Adrenal gland (tissue), 12 donors: ENCODE data around the gene ADD3. TPM values are rescaled to one million over a fixed set of nuclear protein-coding genes. Genes with fewer than 3 reads are reported as not detected.

Experiments used
- DNase-seq, 7 donors: peaks; one replicate each; pipeline ENCODE4 v3.0.0-alpha.2; 2019 to 2020
- H3K27ac ChIP-seq, 5 donors: fragments of 200-600 bp; sonication (generic) in 4 of 5; 1 replicate in 3 of 5; 2 replicates in 2 of 5; pipeline versions ENCODE4 v1.5.1 to v1.8.0; 2016 to 2020; ENCODE audit warnings: mild to moderate bottlenecking in 1 of 5
- H3K27me3 ChIP-seq: fragments of 200-600 bp; 2 replicates; pipeline ENCODE4 v1.8.0; 2021
- H3K36me3 ChIP-seq, 2 donors: fragments of 200-600 bp; replicated peaks in 1 of 2; 1 replicate in 1 of 2; 2 replicates in 1 of 2; pipeline versions ENCODE4 v1.5.1 to v1.8.0; 2018 to 2022
- H3K4me1 ChIP-seq, 2 donors: fragments of 200-600 bp; replicated peaks in 1 of 2; 1 replicate in 1 of 2; 2 replicates in 1 of 2; pipeline versions ENCODE4 v1.5.1 to v1.8.0; 2018 to 2021
- H3K4me3 ChIP-seq, 4 donors: fragments of 200-600 bp; sonication (generic) in 3 of 4; one replicate each; pipeline ENCODE4 v1.5.1; 2016 to 2018
- H3K9me3 ChIP-seq, 3 donors: fragments of 200-600 bp; sonication (generic) in 1 of 3; replicated peaks in 1 of 3; 1 replicate in 2 of 3; 2 replicates in 1 of 3; pipeline versions ENCODE4 v1.5.1 to v1.8.0; 2016 to 2021
- POLR2A ChIP-seq, 2 donors: fragments of 450-650 bp; IDR thresholded peaks; one replicate each; pipeline ENCODE4 v1.6.1; 2017; ENCODE audit warnings: antibody characterized with exemption in 2 of 2, mild to moderate bottlenecking in 2 of 2, moderate library complexity in 1 of 2
- WGBS, 4 donors: extraction: QIAGEN DNeasy Blood & Tissue Kit in 2 of 4; methylation state at CpG; one replicate each; pipeline versions ENCODE4 v1.1.5 to v1.1.7; 2013 to 2017; 5-methylcytosine and 5-hydroxymethylcytosine counted together
- intact Hi-C, 2 donors: fragments of 100-400 bp; cut with DNase I; formaldehyde crosslinking; loops; one replicate each; pipeline versions ENCODE4 v1.14.1 to v1.15.0; 2022 to 2023
- polyA plus RNA-seq, 3 donors: library from polyadenylated mRNA; stranded (reverse); fragments of 200-250 nt in 2 of 3; fragments of 350-450 nt in 1 of 3; fragmentation: Illumina TruSeq in 1 of 3; extraction: RNeasy Lipid Tissue Mini Kit (QIAGEN cat#74804) in 1 of 3; gene quantifications; one replicate each; pipeline ENCODE4 v1.2.3, GENCODE V29; 2013 to 2014
- total RNA-seq, 9 donors: library from RNA; depleted of rRNA in 4 of 9; stranded (reverse); fragments of >200 nt in 4 of 9; fragments of 120-200 nt in 1 of 9; fragmentation: NEBNext Ultra II Directional in 1 of 9; extraction: Animal tissue kit (Norgen Biotek cat#: 25700) in 1 of 9; gene quantifications; one replicate each; pipeline versions ENCODE4 v1.1.0 to v1.2.4, GENCODE V29; 2013 to 2023
- TF ChIP-seq, protein P1 (sequence below), 6 experiments: fragments of 450-650 bp in 4 of 6; fragments of 200-600 bp in 2 of 6; sonication (generic) in 1 of 6; IDR thresholded peaks; 1 replicate in 5 of 6; 2 replicates in 1 of 6; pipeline versions ENCODE4 v1.5.1 to v1.8.0; 2016 to 2021; ENCODE audit warnings: antibody characterized with exemption in 6 of 6, mild to moderate bottlenecking in 2 of 6, moderate library complexity in 1 of 6
- donor health status: healthy with polysubstance abuse.
- donor health status: Bipolar disorder and iron deficiency.
- donor health status: DM: yes; HTN: yes; CAD: no.
- donor health status: DM: no; HTN: no; CAD: no.
- donor health status: DM: no; HTN: no; CAD: no.
- donor health status: DM: yes; HTN: yes; CAD: no.

The ADD3 gene
- total and polyA plus RNA-seq, 12 donors: 15.6 to 122 (median 43.4) TPM

DNA sequence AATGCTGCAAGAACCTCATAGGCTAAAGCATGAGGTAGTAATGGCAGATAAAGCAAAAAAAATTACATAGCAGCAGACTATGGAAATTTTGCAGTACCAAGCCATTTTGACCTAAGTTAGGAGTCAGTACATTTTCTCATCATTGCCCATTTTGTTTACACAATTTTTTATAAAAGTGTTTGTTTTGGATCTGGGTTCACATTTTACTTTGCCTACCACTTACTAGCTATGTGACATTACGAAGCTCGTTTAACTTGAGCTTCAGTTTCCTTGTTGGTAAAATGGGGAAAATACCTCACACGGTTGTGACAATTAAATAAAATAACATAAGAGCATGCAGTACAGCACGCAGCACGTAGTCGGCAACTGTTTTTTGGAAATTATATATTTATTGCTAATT, 99.6 kb downstream of the ADD3 start:
- 94 to 95% (median 95%) methylated on average over 6 of the region's 6 CpGs for WGBS, 4 donors
- TF ChIP-seq, protein P1, sequence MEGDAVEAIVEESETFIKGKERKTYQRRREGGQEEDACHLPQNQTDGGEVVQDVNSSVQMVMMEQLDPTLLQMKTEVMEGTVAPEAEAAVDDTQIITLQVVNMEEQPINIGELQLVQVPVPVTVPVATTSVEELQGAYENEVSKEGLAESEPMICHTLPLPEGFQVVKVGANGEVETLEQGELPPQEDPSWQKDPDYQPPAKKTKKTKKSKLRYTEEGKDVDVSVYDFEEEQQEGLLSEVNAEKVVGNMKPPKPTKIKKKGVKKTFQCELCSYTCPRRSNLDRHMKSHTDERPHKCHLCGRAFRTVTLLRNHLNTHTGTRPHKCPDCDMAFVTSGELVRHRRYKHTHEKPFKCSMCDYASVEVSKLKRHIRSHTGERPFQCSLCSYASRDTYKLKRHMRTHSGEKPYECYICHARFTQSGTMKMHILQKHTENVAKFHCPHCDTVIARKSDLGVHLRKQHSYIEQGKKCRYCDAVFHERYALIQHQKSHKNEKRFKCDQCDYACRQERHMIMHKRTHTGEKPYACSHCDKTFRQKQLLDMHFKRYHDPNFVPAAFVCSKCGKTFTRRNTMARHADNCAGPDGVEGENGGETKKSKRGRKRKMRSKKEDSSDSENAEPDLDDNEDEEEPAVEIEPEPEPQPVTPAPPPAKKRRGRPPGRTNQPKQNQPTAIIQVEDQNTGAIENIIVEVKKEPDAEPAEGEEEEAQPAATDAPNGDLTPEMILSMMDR (IDR thresholded peaks at IDR 0.05): no peak
- no peak for TF ChIP-seq POLR2A (IDR thresholded peaks at IDR 0.05)
- no peak for DNase-seq
- Histone ChIP-seq H3K4me3 (no peak overlapping the region), H3K27me3 (no peaks in the 10 kb centered on the region), H3K36me3 (no peaks in the 10 kb centered on the region), H3K9me3 (no peaks in the 10 kb centered on the region), H3K27ac (no peak overlapping the region), H3K4me1 (no peaks in the 10 kb centered on the region)
- intact Hi-C loops: no loop called here

DNA sequence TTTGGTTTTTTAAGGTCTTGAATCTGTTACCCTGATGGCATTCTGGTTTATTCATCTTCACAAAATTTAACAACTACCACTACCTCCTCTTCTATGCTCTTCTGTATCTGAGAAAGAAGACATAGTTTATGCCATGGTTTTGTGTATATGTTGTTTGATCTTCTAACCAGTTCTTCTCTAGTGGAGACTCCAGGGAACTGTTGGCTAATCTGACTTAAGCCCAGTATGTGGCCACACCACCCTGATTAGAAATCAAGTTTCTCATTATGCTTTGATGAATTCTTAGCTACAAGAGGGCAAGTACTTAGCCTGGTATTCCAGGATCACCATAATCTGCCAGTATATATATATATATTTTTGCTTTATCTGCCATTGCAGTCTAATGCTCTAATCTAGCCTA, 100.1 kb downstream of the ADD3 start:
- no peak overlapping the region for H3K4me3 ChIP-seq
- no peak overlapping the region for H3K27ac ChIP-seq
- no peaks in the 10 kb centered on the region for H3K9me3 ChIP-seq
- no peaks in the 10 kb centered on the region for H3K4me1 ChIP-seq
- no peak for DNase-seq
- H3K36me3 ChIP-seq: no peaks in the 10 kb centered on the region
- TF ChIP-seq, protein P1 (IDR thresholded peaks at IDR 0.05): no peak
- TF ChIP-seq POLR2A (IDR thresholded peaks at IDR 0.05): no peak
- intact Hi-C loops: no loop called here
- H3K27me3 ChIP-seq: no peaks in the 10 kb centered on the region

DNA sequence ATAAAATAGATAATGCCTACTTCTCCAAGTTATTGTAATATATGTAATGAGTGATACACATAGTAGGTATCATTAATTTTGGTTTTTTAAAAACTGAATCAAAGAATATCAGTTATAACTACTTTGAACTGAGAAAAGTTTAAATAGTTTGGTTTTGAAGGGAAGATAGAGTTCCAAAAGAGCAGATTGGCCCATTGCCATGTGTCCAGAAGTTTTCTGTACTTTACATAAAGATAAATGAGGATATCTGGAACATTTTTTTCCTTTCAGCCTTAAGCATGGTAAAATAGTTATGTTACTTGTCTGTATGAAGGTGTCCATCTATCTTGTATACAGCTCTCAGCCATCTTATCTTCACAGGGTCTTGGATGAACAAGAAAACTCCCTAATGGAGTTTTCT, 101.7 kb downstream of the ADD3 start:
- peaks cover 0 to 6% of the 10 kb centered on the region in 2 donors for H3K36me3 ChIP-seq
- no peak for DNase-seq
- no peaks in the 10 kb centered on the region for H3K27me3 ChIP-seq
- H3K27ac ChIP-seq: no peak overlapping the region
- no peaks in the 10 kb centered on the region for H3K4me1 ChIP-seq
- H3K9me3 ChIP-seq: no peaks in the 10 kb centered on the region
- no peak for TF ChIP-seq POLR2A (IDR thresholded peaks at IDR 0.05)
- TF ChIP-seq, protein P1 (IDR thresholded peaks at IDR 0.05): no peak
- H3K4me3 ChIP-seq: no peak overlapping the region
- intact Hi-C loops: no loop called here

DNA sequence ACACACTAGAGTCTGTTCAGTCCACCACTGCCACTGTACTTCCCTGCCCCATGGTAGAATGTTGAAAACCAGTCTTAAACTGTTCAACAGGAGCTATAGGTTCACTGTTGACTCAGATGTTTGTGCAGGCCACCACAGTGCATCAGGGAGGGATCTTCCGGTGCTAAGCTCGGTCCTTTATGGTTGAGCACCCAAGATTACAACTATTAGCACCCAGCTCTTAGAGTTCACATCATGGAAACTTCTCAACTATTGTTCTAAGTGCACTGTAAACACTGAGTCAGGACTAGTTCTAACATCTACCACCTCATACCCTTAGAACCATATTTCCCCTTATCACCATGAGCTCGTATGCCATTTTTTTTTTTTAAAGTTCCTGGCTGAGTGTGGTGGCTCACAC, 102.6 kb downstream of the ADD3 start:
- TF ChIP-seq POLR2A (IDR thresholded peaks at IDR 0.05): no peak
- TF ChIP-seq, protein P1 (IDR thresholded peaks at IDR 0.05): no peak

More for the DNA sequence above, 102.6 kb downstream of the ADD3 start:
- H3K9me3 ChIP-seq: no peaks in the 10 kb centered on the region
- no peak for DNase-seq
- H3K36me3 ChIP-seq: peaks cover 0 to 15% of the 10 kb centered on the region in 2 donors
- intact Hi-C loops: loop anchor here (10.0 kb wide), 1 partner anchor 226 kb away; no protein-coding TSS in a partner anchor
- no peak overlapping the region for H3K27ac ChIP-seq
- 94 to 100% (median 97%) methylated on average over 3 of the region's 3 CpGs for WGBS, 4 donors
- H3K4me1 ChIP-seq: no peaks in the 10 kb centered on the region
- no peak overlapping the region for H3K4me3 ChIP-seq
- H3K27me3 ChIP-seq: no peaks in the 10 kb centered on the region
